Heart left ventricle (tissue), 16 donors: ENCODE results near the gene TRRAP. TPM values are rescaled to one million over a fixed set of nuclear protein-coding genes. Genes with fewer than 3 reads are reported as not detected.

Experiments
- ATAC-seq, 4 donors: fragments of 200-7000 bp; cut with Tn5 transposase; one replicate each; pipeline ENCODE4 v1.9.1; 2020 to 2022; ENCODE audit warnings: moderate library complexity in 4 of 4, mild to moderate bottlenecking in 3 of 4, moderate number of reproducible peaks in 1 of 4
- DNase-seq, 5 donors: peaks; one replicate each; pipeline ENCODE4 v3.0.0-alpha.2; 2020
- H3K27ac ChIP-seq, 12 donors: fragments of 200-600 bp; sonication (generic) in 4 of 12; one replicate each; pipeline versions ENCODE4 v1.5.0 to v1.8.0; 2016 to 2022; ENCODE audit warnings: mild to moderate bottlenecking in 2 of 12
- H3K27me3 ChIP-seq, 9 donors: fragments of 200-600 bp; sonication (generic) in 2 of 9; one replicate each; pipeline versions ENCODE4 v1.5.1 to v1.8.0; 2016 to 2022; ENCODE audit warnings: mild to moderate bottlenecking in 3 of 9
- H3K36me3 ChIP-seq, 9 donors: fragments of 200-600 bp; sonication (generic) in 2 of 9; one replicate each; pipeline versions ENCODE4 v1.5.0 to v1.8.0; 2018 to 2022; ENCODE audit warnings: mild to moderate bottlenecking in 2 of 9
- H3K4me1 ChIP-seq, 12 donors: fragments of 200-600 bp; sonication (generic) in 4 of 12; one replicate each; pipeline versions ENCODE4 v1.5.0 to v1.8.0; 2016 to 2022; ENCODE audit warnings: mild to moderate bottlenecking in 3 of 12
- H3K4me3 ChIP-seq, 12 donors: fragments of 200-600 bp; sonication (generic) in 4 of 12; one replicate each; pipeline versions ENCODE4 v1.5.0 to v1.8.0; 2017 to 2022; ENCODE audit warnings: mild to moderate bottlenecking in 9 of 12, moderate library complexity in 4 of 12
- H3K9me3 ChIP-seq, 12 donors: fragments of 200-600 bp; sonication (generic) in 4 of 12; one replicate each; pipeline versions ENCODE4 v1.5.0 to v1.8.0; 2016 to 2022; ENCODE audit warnings: mild to moderate bottlenecking in 1 of 12
- POLR2A ChIP-seq, 2 donors: fragments of 450-650 bp; IDR thresholded peaks; one replicate each; pipeline ENCODE4 v1.6.1; 2017; ENCODE audit warnings: antibody characterized with exemption in 2 of 2, mild to moderate bottlenecking in 2 of 2, moderate library complexity in 2 of 2
- WGBS, 4 donors: extraction: QIAGEN DNeasy Blood & Tissue Kit in 2 of 4; methylation state at CpG; one replicate each; pipeline versions ENCODE4 v1.1.5 to v1.1.7; 2013 to 2018; 5-methylcytosine and 5-hydroxymethylcytosine counted together
- intact Hi-C, 10 donors: fragments of 100-400 bp; cut with DNase I; formaldehyde crosslinking; loops; one replicate each; pipeline versions ENCODE4 v1.11.1 to v1.14.2; 2022
- polyA plus RNA-seq, 2 donors: library from polyadenylated mRNA; stranded (reverse); fragments of 200-250 nt; gene quantifications; one replicate each; pipeline ENCODE4 v1.2.3, GENCODE V29; 2013
- total RNA-seq, 9 donors: library from RNA; depleted of rRNA in 2 of 9; stranded (reverse); fragments of >200 nt in 2 of 9; fragmentation: NEBNext Ultra II Directional in 3 of 9; extraction: Animal tissue kit (Norgen Biotek cat#: 25700) in 3 of 9; gene quantifications; one replicate each; pipeline versions ENCODE4 v1.1.0 to v1.2.4, GENCODE V29; 2016 to 2023
- TF ChIP-seq, protein P1 (sequence below), 12 donors: fragments of 200-600 bp; sonication (generic) in 4 of 12; IDR thresholded peaks; one replicate each; pipeline versions ENCODE4 v1.5.0 to v1.8.0; 2018 to 2022; ENCODE audit warnings: antibody characterized with exemption in 12 of 12, mild to moderate bottlenecking in 5 of 12
- donor health status: ischemic (EF 13 %, LVEDD 7.1; RV severe dilation, severe dysfunction).
- donor health status: healthy with polysubstance abuse.
- donor health status: DM: no; HTN: yes; CAD: no.
- donor health status: DM: no; HTN: no; CAD: no.
- donor health status: ischemic (EF 25% LVEDD 6.9; RV normal size, moderate dysfunction).
- donor health status: ischemic (EF 25% LVEDD 5.7; RV mildly dilated, moderate dysfunction).
- donor health status: healthy.
- donor health status: DM: yes; HTN: yes; CAD: no.
- donor health status: ischemic (EF 35%, LVEDD 5.7; RV mildly dilated, moderate dysfunction).
- donor health status: nonischemic (EF 11% LVEDD 7.7; RV severe dilation, severe dysfunction).
- donor health status: DM: yes; HTN: yes; CAD: no.
- donor health status: PGD.
- donor health status: ischemic (EF 29% LVEDD 5.4; RV normal size, mild dysfunction).
- donor health status: nonischemic (EF 23%, LVEDD 6.1; RV moderate dilation, normal function).

TRRAP gene
- total and polyA plus RNA-seq, 11 donors: 9.2 to 29.6 (median 21.6) TPM

DNA sequence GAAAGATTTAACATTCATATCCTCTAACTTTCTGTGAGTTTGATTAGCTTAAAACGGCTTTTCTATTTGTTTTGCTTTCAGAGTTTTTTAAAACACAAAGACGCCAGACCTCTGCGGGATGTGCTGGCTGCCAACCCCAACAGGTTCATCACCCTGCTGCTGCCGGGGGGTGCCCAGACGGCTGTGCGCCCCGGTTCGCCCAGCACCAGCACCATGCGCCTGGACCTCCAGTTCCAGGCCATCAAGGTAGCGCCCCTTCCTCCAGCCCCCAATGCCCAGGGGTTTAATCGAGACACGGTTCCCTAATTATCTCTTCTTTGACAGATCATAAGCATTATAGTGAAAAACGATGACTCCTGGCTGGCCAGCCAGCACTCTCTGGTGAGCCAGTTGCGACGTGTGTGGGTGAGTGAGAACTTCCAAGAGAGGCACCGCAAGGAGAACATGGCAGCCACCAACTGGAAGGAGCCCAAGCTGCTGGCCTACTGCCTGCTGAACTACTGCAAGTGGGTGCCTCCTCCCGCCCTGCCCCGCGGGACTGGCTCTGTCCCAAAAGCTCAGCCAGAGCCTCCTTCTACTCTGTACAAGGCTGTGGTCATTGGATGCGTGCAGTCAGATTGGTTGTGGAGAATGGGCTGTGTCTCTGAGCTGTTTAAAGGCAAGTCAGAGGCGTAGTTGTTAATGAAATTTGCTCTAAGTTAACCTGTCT lies 71.2 kb downstream of the TRRAP start:
- WGBS, 4 donors: 83 to 92% (median 87%) methylated on average over 21 of the region's 21 CpGs
- peak in 4 of 5 donors; percentile 50 to 86 (median 64) for DNase-seq
- Histone ChIP-seq H3K27ac (peak overlapping the region in 6 of 12 donors; percentile 1 to 70 (median 36)), H3K4me3 (no peak overlapping the region), H3K4me1 (peaks cover 0 to 14% (median 0%) of the 10 kb centered on the region in 12 donors), H3K36me3 (peaks cover 5 to 99% (median 85%) of the 10 kb centered on the region in 9 donors), H3K9me3 (no peaks in the 10 kb centered on the region), H3K27me3 (no peaks in the 10 kb centered on the region)
- ATAC-seq: peak; percentile 82 to 89 (median 86)
- TF ChIP-seq, protein P1, sequence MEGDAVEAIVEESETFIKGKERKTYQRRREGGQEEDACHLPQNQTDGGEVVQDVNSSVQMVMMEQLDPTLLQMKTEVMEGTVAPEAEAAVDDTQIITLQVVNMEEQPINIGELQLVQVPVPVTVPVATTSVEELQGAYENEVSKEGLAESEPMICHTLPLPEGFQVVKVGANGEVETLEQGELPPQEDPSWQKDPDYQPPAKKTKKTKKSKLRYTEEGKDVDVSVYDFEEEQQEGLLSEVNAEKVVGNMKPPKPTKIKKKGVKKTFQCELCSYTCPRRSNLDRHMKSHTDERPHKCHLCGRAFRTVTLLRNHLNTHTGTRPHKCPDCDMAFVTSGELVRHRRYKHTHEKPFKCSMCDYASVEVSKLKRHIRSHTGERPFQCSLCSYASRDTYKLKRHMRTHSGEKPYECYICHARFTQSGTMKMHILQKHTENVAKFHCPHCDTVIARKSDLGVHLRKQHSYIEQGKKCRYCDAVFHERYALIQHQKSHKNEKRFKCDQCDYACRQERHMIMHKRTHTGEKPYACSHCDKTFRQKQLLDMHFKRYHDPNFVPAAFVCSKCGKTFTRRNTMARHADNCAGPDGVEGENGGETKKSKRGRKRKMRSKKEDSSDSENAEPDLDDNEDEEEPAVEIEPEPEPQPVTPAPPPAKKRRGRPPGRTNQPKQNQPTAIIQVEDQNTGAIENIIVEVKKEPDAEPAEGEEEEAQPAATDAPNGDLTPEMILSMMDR (IDR thresholded peaks at IDR 0.05): no peak
- no peak for TF ChIP-seq POLR2A (IDR thresholded peaks at IDR 0.05)
- intact Hi-C loops: no loop called here

DNA sequence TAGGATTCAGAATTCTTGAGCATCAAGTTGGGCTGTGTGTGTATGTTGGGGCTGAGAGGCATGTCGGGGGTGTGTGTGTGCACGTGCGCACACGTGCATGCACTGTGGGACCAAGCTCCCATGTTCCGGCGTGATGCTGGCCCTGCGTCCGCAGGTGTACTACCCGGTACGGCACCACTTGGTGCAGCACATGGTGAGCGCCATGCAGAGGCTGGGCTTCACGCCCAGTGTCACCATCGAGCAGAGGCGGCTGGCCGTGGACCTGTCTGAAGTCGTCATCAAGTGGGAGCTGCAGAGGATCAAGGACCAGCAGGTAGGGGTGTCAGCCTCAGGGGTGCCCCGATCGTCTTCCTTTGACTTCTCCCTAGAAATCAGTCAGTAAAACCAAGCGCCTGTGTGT lies 77.7 kb downstream of the TRRAP start:
- H3K27me3 ChIP-seq: no peaks in the 10 kb centered on the region

DNA sequence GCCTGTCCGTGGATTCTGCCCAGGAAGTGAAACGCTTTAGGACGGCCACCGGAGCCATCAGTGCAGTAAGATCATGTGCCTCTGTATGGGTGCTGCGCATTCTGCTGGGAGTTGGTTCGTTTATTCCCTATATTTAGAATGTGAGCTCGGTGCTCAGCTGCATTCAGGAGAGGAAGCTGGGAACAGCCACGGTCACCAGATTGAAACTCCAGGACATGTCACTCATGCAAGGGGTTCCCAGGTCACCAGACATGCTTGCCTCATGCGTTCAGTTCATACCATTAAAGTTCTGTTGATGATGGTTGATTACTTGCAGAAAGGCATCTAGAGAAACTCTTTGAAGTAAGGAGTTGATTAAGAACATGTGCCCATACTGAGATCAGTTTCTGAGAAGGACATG lies 78.1 kb downstream of the TRRAP start:
- intact Hi-C loops: no loop called here
- WGBS, 4 donors: 50 to 80% (median 71%) methylated on average over 9 of the region's 9 CpGs
- Histone ChIP-seq H3K27ac (peak overlapping the region in 11 of 12 donors; percentile 36 to 92 (median 78)), H3K9me3 (no peaks in the 10 kb centered on the region), H3K4me1 (peaks cover 0 to 17% (median 0%) of the 10 kb centered on the region in 12 donors), H3K4me3 (no peak overlapping the region), H3K27me3 (no peaks in the 10 kb centered on the region), H3K36me3 (peaks cover 0 to 100% (median 99%) of the 10 kb centered on the region in 9 donors)
- TF ChIP-seq POLR2A (IDR thresholded peaks at IDR 0.05): no peak
- TF ChIP-seq, protein P1 (IDR thresholded peaks at IDR 0.05): no peak
- ATAC-seq: peak; percentile 77 to 92 (median 89)
- peak in 2 of 5 donors; percentile 46 to 57 for DNase-seq

More for the DNA sequence above, 77.7 kb downstream of the TRRAP start:
- 85 to 93% (median 88%) methylated on average over 11 to 19 of the region's 19 CpGs for WGBS, 4 donors
- peaks cover 0 to 17% (median 0%) of the 10 kb centered on the region in 12 donors for H3K4me1 ChIP-seq
- no peaks in the 10 kb centered on the region for H3K9me3 ChIP-seq
- H3K36me3 ChIP-seq: peaks cover 0 to 100% (median 99%) of the 10 kb centered on the region in 9 donors
- DNase-seq (no peak), ATAC-seq (peak in 3 of 4 donors; percentile 6 to 39 (median 21))
- intact Hi-C loops: no loop called here
- no peak for TF ChIP-seq POLR2A (IDR thresholded peaks at IDR 0.05)
- TF ChIP-seq, protein P1 (IDR thresholded peaks at IDR 0.05): no peak
- no peak overlapping the region for H3K4me3 ChIP-seq
- peak overlapping the region in 9 of 12 donors; percentile 55 to 92 (median 82) for H3K27ac ChIP-seq

DNA sequence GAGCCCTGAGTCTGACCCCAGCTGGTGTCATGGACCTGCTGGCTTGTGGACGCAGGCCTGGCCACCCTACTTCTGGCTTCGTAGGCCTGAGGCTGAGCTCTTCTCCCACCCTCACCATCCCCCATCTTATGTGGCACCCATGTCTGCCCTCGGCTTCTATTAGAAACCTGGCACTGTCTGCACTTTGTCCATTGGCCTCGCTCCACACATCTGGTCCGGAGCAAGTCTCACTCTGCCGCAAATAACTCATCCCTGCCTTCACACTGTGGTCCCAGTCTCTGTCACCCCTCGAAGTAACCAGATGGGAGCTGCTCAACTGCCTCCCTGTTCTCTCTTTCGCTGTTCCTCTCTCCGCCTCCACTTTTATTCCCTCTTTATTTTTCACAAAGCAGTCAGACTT lies 78.6 kb downstream of the TRRAP start:
- intact Hi-C loops: no loop called here
- no peaks in the 10 kb centered on the region for H3K9me3 ChIP-seq
- 66 to 74% (median 73%) methylated on average over 8 to 9 of the region's 9 CpGs for WGBS, 4 donors
- peaks cover 0 to 17% (median 0%) of the 10 kb centered on the region in 12 donors for H3K4me1 ChIP-seq
- peak; percentile 74 to 85 (median 80) for ATAC-seq
- TF ChIP-seq POLR2A (IDR thresholded peaks at IDR 0.05): no peak
- TF ChIP-seq, protein P1 (IDR thresholded peaks at IDR 0.05): no peak
- peaks cover 0 to 100% (median 99%) of the 10 kb centered on the region in 9 donors for H3K36me3 ChIP-seq
- H3K4me3 ChIP-seq: no peak overlapping the region
- peak in 3 of 5 donors; percentile 41 to 61 (median 59) for DNase-seq
- peak overlapping the region in 11 of 12 donors; percentile 36 to 92 (median 78) for H3K27ac ChIP-seq
- no peaks in the 10 kb centered on the region for H3K27me3 ChIP-seq
